ENCODE data around the gene KIAA0825.

KIAA0825 gene

GRCh38 chr5:94431696-94432095 is 186.7 kb downstream of the KIAA0825 start:
- Histone ChIP-seq H3K36me3 (ENCODE audit: insufficient read depth, low read length) (no peaks in the 10 kb centered on the region), H3K27ac (ENCODE audit: low read depth, low read length, poor library complexity, severe bottlenecking) (no peak overlapping the region), H4K20me1 (ENCODE audit: insufficient read depth, low read length) (no peaks in the 10 kb centered on the region), H3K9ac (ENCODE audit: low read length) (no peak overlapping the region), H3K9me2 (ENCODE audit: low read depth, low read length) (no peaks in the 10 kb centered on the region), H3K79me2 (ENCODE audit: insufficient read depth, low read length) (no peaks in the 10 kb centered on the region), H3K27me3 (ENCODE audit: insufficient read depth, low read length) (no peaks in the 10 kb centered on the region), H3K4me1 (ENCODE audit: insufficient read depth, low read length, severe bottlenecking) (no peaks in the 10 kb centered on the region), H3K4me3 (ENCODE audit: low read depth, low read length, poor library complexity, severe bottlenecking) (no peak overlapping the region), H3F3A (ENCODE audit: insufficient read depth, low read length) (no peaks in the 10 kb centered on the region), H3K9me3 (ENCODE audit: low read length) (no peaks in the 10 kb centered on the region), H2AFZ (ENCODE audit: low read length) (no peak overlapping the region), H3K4me2 (ENCODE audit: low read length) (no peak overlapping the region)
- no peak for TF ChIP-seq EZH2 (IDR thresholded peaks at IDR 0.05; ENCODE audit: borderline replicate concordance, low read length)
- TF ChIP-seq CTCF (IDR thresholded peaks at IDR 0.05; ENCODE audit: low read length): no peak

GRCh38 chr5:94429566-94429965 is 188.8 kb downstream of the KIAA0825 start:
- Histone ChIP-seq H3K79me2 (ENCODE audit: insufficient read depth, low read length) (no peaks in the 10 kb centered on the region), H3K27ac (ENCODE audit: low read depth, low read length, poor library complexity, severe bottlenecking) (no peak overlapping the region), H3K9me2 (ENCODE audit: low read depth, low read length) (no peaks in the 10 kb centered on the region), H3K9me3 (ENCODE audit: low read length) (no peaks in the 10 kb centered on the region), H3K4me1 (ENCODE audit: insufficient read depth, low read length, severe bottlenecking) (no peaks in the 10 kb centered on the region), H3K36me3 (ENCODE audit: insufficient read depth, low read length) (no peaks in the 10 kb centered on the region), H3K4me2 (ENCODE audit: low read length) (no peak overlapping the region), H3K9ac (ENCODE audit: low read length) (no peak overlapping the region), H3K27me3 (ENCODE audit: insufficient read depth, low read length) (no peaks in the 10 kb centered on the region), H4K20me1 (ENCODE audit: insufficient read depth, low read length) (no peaks in the 10 kb centered on the region), H3K4me3 (ENCODE audit: low read depth, low read length, poor library complexity, severe bottlenecking) (no peak overlapping the region), H2AFZ (ENCODE audit: low read length) (no peak overlapping the region), H3F3A (ENCODE audit: insufficient read depth, low read length) (no peaks in the 10 kb centered on the region)
- TF ChIP-seq CTCF (IDR thresholded peaks at IDR 0.05; ENCODE audit: low read length) (no peak), EZH2 (IDR thresholded peaks at IDR 0.05; ENCODE audit: borderline replicate concordance, low read length) (no peak)

GRCh38 chr5:94425396-94425795 is 193.0 kb downstream of the KIAA0825 start:
- Histone ChIP-seq H3K79me2 (ENCODE audit: insufficient read depth, low read length) (no peaks in the 10 kb centered on the region), H3K9ac (ENCODE audit: low read length) (no peak overlapping the region), H3K4me1 (ENCODE audit: insufficient read depth, low read length, severe bottlenecking) (no peaks in the 10 kb centered on the region), H3F3A (ENCODE audit: insufficient read depth, low read length) (no peaks in the 10 kb centered on the region), H3K9me3 (ENCODE audit: low read length) (no peaks in the 10 kb centered on the region), H3K36me3 (ENCODE audit: insufficient read depth, low read length) (no peaks in the 10 kb centered on the region), H3K27me3 (ENCODE audit: insufficient read depth, low read length) (no peaks in the 10 kb centered on the region), H3K4me2 (ENCODE audit: low read length) (no peak overlapping the region), H4K20me1 (ENCODE audit: insufficient read depth, low read length) (no peaks in the 10 kb centered on the region), H3K27ac (ENCODE audit: low read depth, low read length, poor library complexity, severe bottlenecking) (no peak overlapping the region), H2AFZ (ENCODE audit: low read length) (no peak overlapping the region), H3K4me3 (ENCODE audit: low read depth, low read length, poor library complexity, severe bottlenecking) (no peak overlapping the region), H3K9me2 (ENCODE audit: low read depth, low read length) (no peaks in the 10 kb centered on the region)
- TF ChIP-seq CTCF (IDR thresholded peaks at IDR 0.05; ENCODE audit: low read length) (no peak), EZH2 (IDR thresholded peaks at IDR 0.05; ENCODE audit: borderline replicate concordance, low read length) (no peak)
